ENCODE results near the gene DLEC1.
A peak's percentile ranks its signal among the peaks of the same experiment; 100 is the strongest.

Gene DLEC1

GRCh38 chr3:38036906-38037305, 2.1 kb upstream of the DLEC1 start:
- Histone ChIP-seq H3K36me3 (replicated peaks in 1 of 2; ENCODE audit: control insufficient read depth in 2 of 2, insufficient read depth in 2 of 2, low read length in 2 of 2) (no peaks in the 10 kb centered on the region), H3K18ac (ENCODE audit: low read length) (no peak overlapping the region), H3K23ac (ENCODE audit: low read depth, low read length, poor library complexity) (no peak overlapping the region), H3K27ac (replicated peaks; ENCODE audit: low read length) (no peak overlapping the region), H2AFZ (ENCODE audit: low read length) (no peak overlapping the region), H4K8ac (ENCODE audit: low read depth, low read length) (no peak overlapping the region), H3K14ac (ENCODE audit: low read length) (no peak overlapping the region), H3K9me3 (replicated peaks in 1 of 2; ENCODE audit: control insufficient read depth in 2 of 2, insufficient read depth in 1 of 2, low read depth in 1 of 2, low read length in 2 of 2) (no peaks in the 10 kb centered on the region), H2AK5ac (ENCODE audit: low read depth, low read length) (no peak overlapping the region), H3K4me3 (ENCODE audit: low read length in 2 of 2) (no peak overlapping the region), H2BK5ac (ENCODE audit: low read length) (no peak overlapping the region), H3K9ac (ENCODE audit: low read depth, low read length, poor library complexity) (no peak overlapping the region), H3K79me1 (ENCODE audit: low read depth, low read length) (no peaks in the 10 kb centered on the region), H4K91ac (ENCODE audit: low read depth, low read length, poor library complexity) (no peak overlapping the region), H2BK15ac (ENCODE audit: low read length) (no peak overlapping the region), H3K27me3 (ENCODE audit: control insufficient read depth in 3 of 3, insufficient read depth in 3 of 3, low read depth in 1 of 3, low read length in 3 of 3) (peaks cover 2 to 38% (median 18%) of the 10 kb centered on the region in 3 experiments), H2BK12ac (ENCODE audit: low read length) (no peak overlapping the region), H3K4ac (ENCODE audit: low read length) (no peak overlapping the region), H2BK120ac (ENCODE audit: low read depth, low read length) (no peak overlapping the region), H3K4me2 (ENCODE audit: insufficient read depth, low read length, poor library complexity, severe bottlenecking) (no peak overlapping the region), H3K4me1 (ENCODE audit: control insufficient read depth in 2 of 2, insufficient read depth in 1 of 2, low read depth in 1 of 2, low read length in 2 of 2) (peaks cover 0 to 5% of the 10 kb centered on the region in 2 donors)
- no peak for DNase-seq (ENCODE audit: low spot score)
- no CpG with 5 or more reads among the region's 3 CpGs for WGBS, 2 donors (ENCODE audit: extremely low coverage in 2 of 2, insufficient read length in 2 of 2, insufficient replicate concordance in 1 of 2)

- peaks cover 2 to 31% (median 17%) of the 10 kb centered on the region in 3 experiments for H3K27me3 ChIP-seq (ENCODE audit: control insufficient read depth in 3 of 3, insufficient read depth in 3 of 3, low read depth in 1 of 3, low read length in 3 of 3)
- no peaks in the 10 kb centered on the region for H3K9me3 ChIP-seq (replicated peaks in 1 of 2; ENCODE audit: control insufficient read depth in 2 of 2, insufficient read depth in 1 of 2, low read depth in 1 of 2, low read length in 2 of 2)
- H3K4ac ChIP-seq (ENCODE audit: low read length): no peak overlapping the region
- no peak overlapping the region for H2BK120ac ChIP-seq (ENCODE audit: low read depth, low read length)
- no peak overlapping the region for H4K91ac ChIP-seq (ENCODE audit: low read depth, low read length, poor library complexity)
- no peaks in the 10 kb centered on the region for H3K36me3 ChIP-seq (replicated peaks in 1 of 2; ENCODE audit: control insufficient read depth in 2 of 2, insufficient read depth in 2 of 2, low read length in 2 of 2)
- H2BK5ac ChIP-seq (ENCODE audit: low read length): no peak overlapping the region
- 100% methylated on average over 1 of the region's 5 CpGs; no CpG with 5 or more reads in 1 of the 2 donors for WGBS, 2 donors (ENCODE audit: extremely low coverage in 2 of 2, insufficient read length in 2 of 2, insufficient replicate concordance in 1 of 2)
- no peak overlapping the region for H3K9ac ChIP-seq (ENCODE audit: low read depth, low read length, poor library complexity)
- H3K4me2 ChIP-seq (ENCODE audit: insufficient read depth, low read length, poor library complexity, severe bottlenecking): peak overlapping the region; percentile 95
- H3K79me1 ChIP-seq (ENCODE audit: low read depth, low read length): no peaks in the 10 kb centered on the region
- no peak overlapping the region for H2BK15ac ChIP-seq (ENCODE audit: low read length)
- no peak overlapping the region for H2AK5ac ChIP-seq (ENCODE audit: low read depth, low read length)
- peak overlapping the region in 1 of 2 donors; percentile 31 for H3K4me3 ChIP-seq (ENCODE audit: low read length in 2 of 2)
- no peak overlapping the region for H4K8ac ChIP-seq (ENCODE audit: low read depth, low read length)
- H3K14ac ChIP-seq (ENCODE audit: low read length): no peak overlapping the region
- H3K27ac ChIP-seq (replicated peaks; ENCODE audit: low read length): no peak overlapping the region
- H3K4me1 ChIP-seq (ENCODE audit: control insufficient read depth in 2 of 2, insufficient read depth in 1 of 2, low read depth in 1 of 2, low read length in 2 of 2): peaks cover 0 to 5% of the 10 kb centered on the region in 2 donors
- H2AFZ ChIP-seq (ENCODE audit: low read length): peak overlapping the region; percentile 77
- no peak overlapping the region for H2BK12ac ChIP-seq (ENCODE audit: low read length)
- no peak overlapping the region for H3K18ac ChIP-seq (ENCODE audit: low read length)
- no peak for DNase-seq (ENCODE audit: low spot score)
- no peak overlapping the region for H3K23ac ChIP-seq (ENCODE audit: low read depth, low read length, poor library complexity)
Measured at GRCh38 chr3:38038447-38038911, 529 bp upstream of the DLEC1 start.

- peaks cover 2 to 36% (median 17%) of the 10 kb centered on the region in 3 experiments for H3K27me3 ChIP-seq (ENCODE audit: control insufficient read depth in 3 of 3, insufficient read depth in 3 of 3, low read depth in 1 of 3, low read length in 3 of 3)
- no peak overlapping the region for H3K4me3 ChIP-seq (ENCODE audit: low read length in 2 of 2)
- H3K23ac ChIP-seq (ENCODE audit: low read depth, low read length, poor library complexity): no peak overlapping the region
- no peak overlapping the region for H2BK120ac ChIP-seq (ENCODE audit: low read depth, low read length)
- no peak overlapping the region for H3K18ac ChIP-seq (ENCODE audit: low read length)
- no peak overlapping the region for H4K91ac ChIP-seq (ENCODE audit: low read depth, low read length, poor library complexity)
- H2BK5ac ChIP-seq (ENCODE audit: low read length): no peak overlapping the region
- H2AFZ ChIP-seq (ENCODE audit: low read length): no peak overlapping the region
- no peak for DNase-seq (ENCODE audit: low spot score)
- peaks cover 0 to 5% of the 10 kb centered on the region in 2 donors for H3K4me1 ChIP-seq (ENCODE audit: control insufficient read depth in 2 of 2, insufficient read depth in 1 of 2, low read depth in 1 of 2, low read length in 2 of 2)
- H3K79me1 ChIP-seq (ENCODE audit: low read depth, low read length): no peaks in the 10 kb centered on the region
- no peak overlapping the region for H4K8ac ChIP-seq (ENCODE audit: low read depth, low read length)
- H3K27ac ChIP-seq (replicated peaks; ENCODE audit: low read length): no peak overlapping the region
- H2AK5ac ChIP-seq (ENCODE audit: low read depth, low read length): no peak overlapping the region
- no CpG with 5 or more reads among the region's 11 CpGs for WGBS, 2 donors (ENCODE audit: extremely low coverage in 2 of 2, insufficient read length in 2 of 2, insufficient replicate concordance in 1 of 2)
- no peak overlapping the region for H2BK12ac ChIP-seq (ENCODE audit: low read length)
- no peaks in the 10 kb centered on the region for H3K36me3 ChIP-seq (replicated peaks in 1 of 2; ENCODE audit: control insufficient read depth in 2 of 2, insufficient read depth in 2 of 2, low read length in 2 of 2)
- H3K4me2 ChIP-seq (ENCODE audit: insufficient read depth, low read length, poor library complexity, severe bottlenecking): no peak overlapping the region
- H3K9ac ChIP-seq (ENCODE audit: low read depth, low read length, poor library complexity): no peak overlapping the region
- no peak overlapping the region for H2BK15ac ChIP-seq (ENCODE audit: low read length)
- no peak overlapping the region for H3K4ac ChIP-seq (ENCODE audit: low read length)
- H3K9me3 ChIP-seq (replicated peaks in 1 of 2; ENCODE audit: control insufficient read depth in 2 of 2, insufficient read depth in 1 of 2, low read depth in 1 of 2, low read length in 2 of 2): no peaks in the 10 kb centered on the region
- H3K14ac ChIP-seq (ENCODE audit: low read length): no peak overlapping the region
Measured at GRCh38 chr3:38039899-38040261, 872 bp downstream of the DLEC1 start.

GRCh38 chr3:38040401-38040800, 1.4 kb downstream of the DLEC1 start:
- Histone ChIP-seq H3K4me3 (ENCODE audit: low read length in 2 of 2) (no peak overlapping the region), H3K23ac (ENCODE audit: low read depth, low read length, poor library complexity) (no peak overlapping the region), H3K4ac (ENCODE audit: low read length) (no peak overlapping the region), H3K79me1 (ENCODE audit: low read depth, low read length) (no peaks in the 10 kb centered on the region), H4K91ac (ENCODE audit: low read depth, low read length, poor library complexity) (no peak overlapping the region), H2AFZ (ENCODE audit: low read length) (no peak overlapping the region), H2AK5ac (ENCODE audit: low read depth, low read length) (no peak overlapping the region), H3K9me3 (replicated peaks in 1 of 2; ENCODE audit: control insufficient read depth in 2 of 2, insufficient read depth in 1 of 2, low read depth in 1 of 2, low read length in 2 of 2) (no peaks in the 10 kb centered on the region), H4K8ac (ENCODE audit: low read depth, low read length) (no peak overlapping the region), H3K18ac (ENCODE audit: low read length) (no peak overlapping the region), H2BK12ac (ENCODE audit: low read length) (no peak overlapping the region), H3K27ac (replicated peaks; ENCODE audit: low read length) (no peak overlapping the region), H3K14ac (ENCODE audit: low read length) (no peak overlapping the region), H3K4me1 (ENCODE audit: control insufficient read depth in 2 of 2, insufficient read depth in 1 of 2, low read depth in 1 of 2, low read length in 2 of 2) (peaks cover 0 to 5% of the 10 kb centered on the region in 2 donors), H2BK5ac (ENCODE audit: low read length) (no peak overlapping the region), H3K9ac (ENCODE audit: low read depth, low read length, poor library complexity) (no peak overlapping the region), H2BK15ac (ENCODE audit: low read length) (no peak overlapping the region), H2BK120ac (ENCODE audit: low read depth, low read length) (no peak overlapping the region), H3K27me3 (ENCODE audit: control insufficient read depth in 3 of 3, insufficient read depth in 3 of 3, low read depth in 1 of 3, low read length in 3 of 3) (peaks cover 2 to 41% (median 17%) of the 10 kb centered on the region in 3 experiments), H3K4me2 (ENCODE audit: insufficient read depth, low read length, poor library complexity, severe bottlenecking) (no peak overlapping the region), H3K36me3 (replicated peaks in 1 of 2; ENCODE audit: control insufficient read depth in 2 of 2, insufficient read depth in 2 of 2, low read length in 2 of 2) (no peaks in the 10 kb centered on the region)
- WGBS, 2 donors (ENCODE audit: extremely low coverage in 2 of 2, insufficient read length in 2 of 2, insufficient replicate concordance in 1 of 2): no CpG with 5 or more reads among the region's 5 CpGs
- no peak for DNase-seq (ENCODE audit: low spot score)

All from neuronal stem cell (in vitro differentiated cells).